ENCODE results near the gene GCFC2. TPM values are rescaled to one million over a fixed set of nuclear protein-coding genes. Genes with fewer than 3 reads are reported as not detected.

The GCFC2 gene
- total and polyA plus RNA-seq, 2 donors from 2014 or later, result 26.7 to 27.3 TPM

DNA sequence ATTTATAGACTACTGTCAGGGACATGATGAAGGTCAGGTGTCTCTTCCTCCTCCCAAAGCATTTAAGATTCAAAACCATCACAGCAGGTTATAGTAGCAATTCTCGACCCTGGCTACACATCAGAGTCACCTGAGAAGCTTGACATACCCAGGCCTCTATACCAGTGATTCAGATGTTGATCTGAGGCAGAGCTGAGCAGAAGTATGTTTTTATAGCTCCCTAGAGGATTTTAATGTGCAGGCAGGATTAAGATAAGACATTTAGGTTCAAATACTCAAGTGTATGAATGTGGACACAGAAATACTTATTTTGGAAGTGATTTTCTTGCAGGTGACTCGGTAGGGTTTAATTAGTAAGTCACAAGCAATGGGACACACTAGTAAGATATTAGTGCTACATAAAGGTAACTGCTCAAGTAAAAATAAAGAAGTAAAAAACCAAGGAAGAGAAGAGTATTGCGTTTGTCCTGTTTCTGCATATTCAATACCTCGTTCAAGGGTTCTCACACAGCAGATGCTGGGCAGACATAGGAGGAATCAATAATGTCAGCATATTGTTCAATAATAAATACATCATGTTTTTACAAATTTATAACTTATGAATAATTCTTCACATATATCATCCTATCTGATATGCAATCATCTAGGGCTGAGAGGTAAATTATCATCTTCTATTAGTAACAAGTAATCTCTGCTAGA, 7.0 kb downstream of the GCFC2 start:
- Histone ChIP-seq H3K4me1 (ENCODE audit: control insufficient read depth in 2 of 3, insufficient read depth in 2 of 3, low read depth in 1 of 3, low read length in 3 of 3) (peaks cover 0 to 1% (median 0%) of the 10 kb centered on the region in 3 donors), H3K27ac (ENCODE audit: low read depth in 2 of 2, low read length in 2 of 2) (no peak overlapping the region), H3K4me3 (ENCODE audit: low read length in 3 of 3) (no peak overlapping the region), H3K9me3 (ENCODE audit: control insufficient read depth in 2 of 3, insufficient read depth in 1 of 3, low read length in 3 of 3) (no peaks in the 10 kb centered on the region), H3K36me3 (ENCODE audit: control insufficient read depth in 2 of 3, insufficient read depth in 3 of 3, low read length in 3 of 3) (peaks cover 5 to 29% (median 14%) of the 10 kb centered on the region in 3 donors), H3K9ac (ENCODE audit: low read length in 3 of 3) (no peak overlapping the region), H3K27me3 (ENCODE audit: control insufficient read depth, insufficient read depth, low read length) (no peaks in the 10 kb centered on the region)
- TF ChIP-seq, protein P1, sequence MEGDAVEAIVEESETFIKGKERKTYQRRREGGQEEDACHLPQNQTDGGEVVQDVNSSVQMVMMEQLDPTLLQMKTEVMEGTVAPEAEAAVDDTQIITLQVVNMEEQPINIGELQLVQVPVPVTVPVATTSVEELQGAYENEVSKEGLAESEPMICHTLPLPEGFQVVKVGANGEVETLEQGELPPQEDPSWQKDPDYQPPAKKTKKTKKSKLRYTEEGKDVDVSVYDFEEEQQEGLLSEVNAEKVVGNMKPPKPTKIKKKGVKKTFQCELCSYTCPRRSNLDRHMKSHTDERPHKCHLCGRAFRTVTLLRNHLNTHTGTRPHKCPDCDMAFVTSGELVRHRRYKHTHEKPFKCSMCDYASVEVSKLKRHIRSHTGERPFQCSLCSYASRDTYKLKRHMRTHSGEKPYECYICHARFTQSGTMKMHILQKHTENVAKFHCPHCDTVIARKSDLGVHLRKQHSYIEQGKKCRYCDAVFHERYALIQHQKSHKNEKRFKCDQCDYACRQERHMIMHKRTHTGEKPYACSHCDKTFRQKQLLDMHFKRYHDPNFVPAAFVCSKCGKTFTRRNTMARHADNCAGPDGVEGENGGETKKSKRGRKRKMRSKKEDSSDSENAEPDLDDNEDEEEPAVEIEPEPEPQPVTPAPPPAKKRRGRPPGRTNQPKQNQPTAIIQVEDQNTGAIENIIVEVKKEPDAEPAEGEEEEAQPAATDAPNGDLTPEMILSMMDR (IDR thresholded peaks at IDR 0.05; ENCODE audit: borderline replicate concordance, extremely low read depth, insufficient read depth), result no peak
- no peak for FAIRE-seq
- intact Hi-C loops (cut with DNase I), result no loop called here
- no peak for DNase-seq

GRCh38 chr2:75702593-75702992, 8.1 kb downstream of the GCFC2 start:
- intact Hi-C loops (cut with DNase I), result no loop called here
- Histone ChIP-seq H3K9me3 (ENCODE audit: control insufficient read depth in 2 of 3, insufficient read depth in 1 of 3, low read length in 3 of 3) (no peaks in the 10 kb centered on the region), H3K36me3 (ENCODE audit: control insufficient read depth in 2 of 3, insufficient read depth in 3 of 3, low read length in 3 of 3) (peaks cover 7 to 37% (median 17%) of the 10 kb centered on the region in 3 donors), H3K4me1 (ENCODE audit: control insufficient read depth in 2 of 3, insufficient read depth in 2 of 3, low read depth in 1 of 3, low read length in 3 of 3) (no peaks in the 10 kb centered on the region), H3K27ac (ENCODE audit: low read depth in 2 of 2, low read length in 2 of 2) (no peak overlapping the region), H3K27me3 (ENCODE audit: control insufficient read depth, insufficient read depth, low read length) (no peaks in the 10 kb centered on the region), H3K9ac (ENCODE audit: low read length in 3 of 3) (no peak overlapping the region), H3K4me3 (ENCODE audit: low read length in 3 of 3) (no peak overlapping the region)
- TF ChIP-seq, protein P1 (IDR thresholded peaks at IDR 0.05; ENCODE audit: borderline replicate concordance, extremely low read depth, insufficient read depth), result no peak
- DNase-seq, result no peak
- no peak for FAIRE-seq

GRCh38 chr2:75698918-75699317, 11.8 kb downstream of the GCFC2 start:
- Histone ChIP-seq H3K9me3 (ENCODE audit: control insufficient read depth in 2 of 3, insufficient read depth in 1 of 3, low read length in 3 of 3) (no peaks in the 10 kb centered on the region), H3K9ac (ENCODE audit: low read length in 3 of 3) (no peak overlapping the region), H3K4me1 (ENCODE audit: control insufficient read depth in 2 of 3, insufficient read depth in 2 of 3, low read depth in 1 of 3, low read length in 3 of 3) (no peaks in the 10 kb centered on the region), H3K4me3 (ENCODE audit: low read length in 3 of 3) (no peak overlapping the region), H3K27me3 (ENCODE audit: control insufficient read depth, insufficient read depth, low read length) (no peaks in the 10 kb centered on the region), H3K36me3 (ENCODE audit: control insufficient read depth in 2 of 3, insufficient read depth in 3 of 3, low read length in 3 of 3) (peaks cover 11 to 44% (median 21%) of the 10 kb centered on the region in 3 donors), H3K27ac (ENCODE audit: low read depth in 2 of 2, low read length in 2 of 2) (no peak overlapping the region)
- FAIRE-seq, result no peak
- intact Hi-C loops (cut with DNase I), result no loop called here
- TF ChIP-seq, protein P1 (IDR thresholded peaks at IDR 0.05; ENCODE audit: borderline replicate concordance, extremely low read depth, insufficient read depth), result no peak
- DNase-seq, result no peak

All from kidney (tissue), 14 donors.